ENCODE measurements around the gene SBSN. TPM values are rescaled to one million over a fixed set of nuclear protein-coding genes. Genes with fewer than 3 reads are reported as not detected.

Gene SBSN
- total RNA-seq (2022; extraction: Qiagen RNA extraction; ENCODE audit: low read depth): 2.0 to 3.9 TPM (median 2.9 TPM) in 5 replicates

GRCh38 chr19:35528218-35529038 is at the start of gene SBSN:
Gene SBSN, minus strand, starts transcription at chr19:35528311. Its CDS starts 30 bp downstream, at chr19:35528281.

GRCh38 chr19:35563207-35563829 is 35.2 kb upstream of the SBSN start, which contains the start of gene ATP4A:
Gene ATP4A, minus strand, starts transcription at chr19:35563658. Its CDS starts 29 bp downstream, at chr19:35563629.

GRCh38 chr19:35545001-35545854 is 17.1 kb upstream of the SBSN start, which contains the start of gene TMEM147:
Gene TMEM147, plus strand, starts transcription at chr19:35545626. Its CDS starts 114 bp downstream, at chr19:35545740.

GRCh38 chr19:35533201-35533821 is 5.2 kb upstream of the SBSN start, which contains the start of gene GAPDHS:
Gene GAPDHS, plus strand, starts transcription at chr19:35533456. Its CDS starts 72 bp downstream, at chr19:35533528.

GRCh38 chr19:35513628-35514281 is 14.4 kb downstream of the SBSN start, which contains the start of gene DMKN:
Gene DMKN, minus strand, starts transcription at chr19:35513649. Its CDS starts 174 bp downstream, at chr19:35513475.

GRCh38 chr19:35490364-35490763 is 37.7 kb downstream of the SBSN start, which contains the start of gene KRTDAP:
Gene KRTDAP, minus strand, starts transcription at chr19:35490464. Its CDS starts 22 bp downstream, at chr19:35490442.

Other genes starting within 250 kb of the SBSN start
- 0.31 TPM in 1 of 5 replicates, not detected in the others for gene HAMP, start 245.8 kb downstream of the SBSN start, total RNA-seq (2022; extraction: Qiagen RNA extraction; ENCODE audit: low read depth)
- gene MAG, start 236.2 kb downstream of the SBSN start, total RNA-seq (2022; extraction: Qiagen RNA extraction; ENCODE audit: low read depth): not detected in 5 replicates
- 0.49 to 2.2 TPM (median 0.81 TPM) in 5 replicates for gene CD22, start 199.1 kb downstream of the SBSN start, total RNA-seq (2022; extraction: Qiagen RNA extraction; ENCODE audit: low read depth)
- gene FFAR1, start 180.4 kb downstream of the SBSN start, total RNA-seq (2022; extraction: Qiagen RNA extraction; ENCODE audit: low read depth): 0.06 TPM in 1 of 5 replicates, not detected in the others
- not detected in 5 replicates for gene FFAR3, start 169.9 kb downstream of the SBSN start, total RNA-seq (2022; extraction: Qiagen RNA extraction; ENCODE audit: low read depth)
- gene GPR42, start 157.2 kb downstream of the SBSN start, total RNA-seq (2022; extraction: Qiagen RNA extraction; ENCODE audit: low read depth): not detected in 5 replicates
- not detected in 5 replicates for gene FFAR2, start 80.1 kb downstream of the SBSN start, total RNA-seq (2022; extraction: Qiagen RNA extraction; ENCODE audit: low read depth)
- gene KRTDAP, start 37.8 kb downstream of the SBSN start, total RNA-seq (2022; extraction: Qiagen RNA extraction; ENCODE audit: low read depth): not detected in 5 replicates
- 29.0 to 46.4 TPM (median 36.8 TPM) in 5 replicates for gene DMKN, start 14.7 kb downstream of the SBSN start, total RNA-seq (2022; extraction: Qiagen RNA extraction; ENCODE audit: low read depth)
- gene GAPDHS, start 5.1 kb upstream of the SBSN start, total RNA-seq (2022; extraction: Qiagen RNA extraction; ENCODE audit: low read depth): not detected in 5 replicates
- 378 to 437 TPM (median 424 TPM) in 5 replicates for gene TMEM147, start 17.3 kb upstream of the SBSN start, total RNA-seq (2022; extraction: Qiagen RNA extraction; ENCODE audit: low read depth)
- gene ATP4A, start 35.3 kb upstream of the SBSN start, total RNA-seq (2022; extraction: Qiagen RNA extraction; ENCODE audit: low read depth): not detected in 5 replicates
- not detected in 5 replicates for gene PMIS2, start 57.9 kb upstream of the SBSN start, total RNA-seq (2022; extraction: Qiagen RNA extraction; ENCODE audit: low read depth)
- 11.9 to 16.6 TPM (median 15.7 TPM) in 5 replicates for gene HAUS5, start 84.4 kb upstream of the SBSN start, total RNA-seq (2022; extraction: Qiagen RNA extraction; ENCODE audit: low read depth)
- 137 to 219 TPM (median 210 TPM) in 5 replicates for gene RBM42, start 100.7 kb upstream of the SBSN start, total RNA-seq (2022; extraction: Qiagen RNA extraction; ENCODE audit: low read depth)
- 1.4 to 2.8 TPM (median 2.2 TPM) in 5 replicates for gene ETV2, start 113.4 kb upstream of the SBSN start, total RNA-seq (2022; extraction: Qiagen RNA extraction; ENCODE audit: low read depth)
- 1,299 to 1,635 TPM (median 1,348 TPM) in 5 replicates for gene COX6B1, start 120.0 kb upstream of the SBSN start, total RNA-seq (2022; extraction: Qiagen RNA extraction; ENCODE audit: low read depth)
- 0.67 to 0.99 TPM (median 0.85 TPM) in 5 replicates for gene UPK1A, start 138.2 kb upstream of the SBSN start, total RNA-seq (2022; extraction: Qiagen RNA extraction; ENCODE audit: low read depth)
- gene ZBTB32, start 176.2 kb upstream of the SBSN start, total RNA-seq (2022; extraction: Qiagen RNA extraction; ENCODE audit: low read depth): not detected in 5 replicates
- gene KMT2B, start 189.7 kb upstream of the SBSN start, total RNA-seq (2022; extraction: Qiagen RNA extraction; ENCODE audit: low read depth): 49.8 to 65.3 TPM (median 57.7 TPM) in 5 replicates
- 10.7 to 12.8 TPM (median 11.2 TPM) in 5 replicates for gene IGFLR1, start 214.1 kb upstream of the SBSN start, total RNA-seq (2022; extraction: Qiagen RNA extraction; ENCODE audit: low read depth)
- gene U2AF1L4, start 217.1 kb upstream of the SBSN start, total RNA-seq (2022; extraction: Qiagen RNA extraction; ENCODE audit: low read depth): 24.3 to 27.8 TPM (median 26.3 TPM) in 5 replicates
- gene PSENEN, start 217.3 kb upstream of the SBSN start, total RNA-seq (2022; extraction: Qiagen RNA extraction; ENCODE audit: low read depth): 261 to 334 TPM (median 293 TPM) in 5 replicates
- gene LIN37, start 220.3 kb upstream of the SBSN start, total RNA-seq (2022; extraction: Qiagen RNA extraction; ENCODE audit: low read depth): 20.4 to 23.4 TPM (median 22.5 TPM) in 5 replicates
- 0.10 to 0.30 TPM (median 0.24 TPM) in 5 replicates for gene HSPB6, start 228.7 kb upstream of the SBSN start, total RNA-seq (2022; extraction: Qiagen RNA extraction; ENCODE audit: low read depth)
- 25.6 to 28.1 TPM (median 27.1 TPM) in 5 replicates for gene PROSER3, start 229.9 kb upstream of the SBSN start, total RNA-seq (2022; extraction: Qiagen RNA extraction; ENCODE audit: low read depth)
- 2.7 to 7.3 TPM (median 5.7 TPM) in 5 replicates for gene ARHGAP33, start 247.3 kb upstream of the SBSN start, total RNA-seq (2022; extraction: Qiagen RNA extraction; ENCODE audit: low read depth)

All from A549 treated with RU486 at 1 μM for 4 hours (cell line).